WTC11 (cell line): Measurements from ENCODE around the gene BICDL1.

Experiments
- FOXP1 ChIP-seq: sonication (generic); formaldehyde crosslinking; IDR thresholded peaks from 2 replicates; pipeline ENCODE4 v1.8.0; 2022; ENCODE audit warnings: missing genetic modification reagents, mild to moderate bottlenecking, moderate library complexity, borderline replicate concordance
- JUN ChIP-seq: sonication (generic); formaldehyde crosslinking; IDR thresholded peaks from 2 replicates; pipeline ENCODE4 v1.8.0; 2023; ENCODE audit warnings: mild to moderate bottlenecking, missing genetic modification reagents
- KAT7 ChIP-seq: sonication (generic); formaldehyde crosslinking; IDR thresholded peaks from 2 replicates; pipeline ENCODE4 v1.8.1; 2023; ENCODE audit warnings: missing genetic modification reagents, mild to moderate bottlenecking, borderline replicate concordance
- MLX ChIP-seq: sonication (generic); formaldehyde crosslinking; IDR thresholded peaks from 2 replicates; pipeline ENCODE4 v1.8.1; 2023; ENCODE audit warnings: mild to moderate bottlenecking, missing genetic modification reagents, moderate library complexity
- PRDM15 ChIP-seq: sonication (generic); formaldehyde crosslinking; IDR thresholded peaks from 2 replicates; pipeline ENCODE4 v1.8.0; 2022; ENCODE audit warnings: missing genetic modification reagents
- SMAD4 ChIP-seq: sonication (generic); formaldehyde crosslinking; IDR thresholded peaks from 2 replicates; pipeline ENCODE4 v1.8.0; 2022; ENCODE audit warnings: mild to moderate bottlenecking, missing genetic modification reagents
- TEAD4 ChIP-seq: sonication (generic); formaldehyde crosslinking; IDR thresholded peaks from 2 replicates; pipeline ENCODE4 v1.8.0; 2022; ENCODE audit warnings: mild to moderate bottlenecking, missing genetic modification reagents
- USF2 ChIP-seq: sonication (generic); formaldehyde crosslinking; IDR thresholded peaks from 2 replicates; pipeline ENCODE4 v1.8.1; 2023; ENCODE audit warnings: mild to moderate bottlenecking, missing genetic modification reagents, moderate library complexity
- TF ChIP-seq, protein P1 (sequence below): fragments of 200-600 bp; IDR thresholded peaks from 2 replicates; pipeline ENCODE4 v1.8.0; 2022; ENCODE audit warnings: antibody characterized with exemption

- TF ChIP-seq JUN (CRISPR knock-in tag) (no peak), FOXP1 (no peak), SMAD4 (no peak), USF2 (no peak), TEAD4 (CRISPR knock-in tag) (no peak), PRDM15 (no peak), MLX (no peak), KAT7 (CRISPR knock-in tag) (no peak)
- TF ChIP-seq, protein P1, sequence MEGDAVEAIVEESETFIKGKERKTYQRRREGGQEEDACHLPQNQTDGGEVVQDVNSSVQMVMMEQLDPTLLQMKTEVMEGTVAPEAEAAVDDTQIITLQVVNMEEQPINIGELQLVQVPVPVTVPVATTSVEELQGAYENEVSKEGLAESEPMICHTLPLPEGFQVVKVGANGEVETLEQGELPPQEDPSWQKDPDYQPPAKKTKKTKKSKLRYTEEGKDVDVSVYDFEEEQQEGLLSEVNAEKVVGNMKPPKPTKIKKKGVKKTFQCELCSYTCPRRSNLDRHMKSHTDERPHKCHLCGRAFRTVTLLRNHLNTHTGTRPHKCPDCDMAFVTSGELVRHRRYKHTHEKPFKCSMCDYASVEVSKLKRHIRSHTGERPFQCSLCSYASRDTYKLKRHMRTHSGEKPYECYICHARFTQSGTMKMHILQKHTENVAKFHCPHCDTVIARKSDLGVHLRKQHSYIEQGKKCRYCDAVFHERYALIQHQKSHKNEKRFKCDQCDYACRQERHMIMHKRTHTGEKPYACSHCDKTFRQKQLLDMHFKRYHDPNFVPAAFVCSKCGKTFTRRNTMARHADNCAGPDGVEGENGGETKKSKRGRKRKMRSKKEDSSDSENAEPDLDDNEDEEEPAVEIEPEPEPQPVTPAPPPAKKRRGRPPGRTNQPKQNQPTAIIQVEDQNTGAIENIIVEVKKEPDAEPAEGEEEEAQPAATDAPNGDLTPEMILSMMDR = no peak
These were observed 17.4 kb downstream of the BICDL1 start for GRCh38 chr12:120006258-120006975.
